Gastroesophageal sphincter (tissue), 3 donors: Measurements from ENCODE around the gene RAB26.

Experiments used
- CTCF ChIP-seq, 4 experiments: fragments of 200-600 bp in 2 of 4; fragments of 450-650 bp in 2 of 4; sonication (generic) in 1 of 4; IDR thresholded peaks; one replicate each; pipeline ENCODE4 v1.5.1; 2017 to 2019; ENCODE audit warnings: antibody characterized with exemption in 4 of 4, mild to moderate bottlenecking in 2 of 4, moderate library complexity in 2 of 4
- POLR2A ChIP-seq, 2 donors: fragments of 450-650 bp; IDR thresholded peaks; one replicate each; pipeline ENCODE4 v1.6.1; 2017; ENCODE audit warnings: antibody characterized with exemption in 2 of 2, mild to moderate bottlenecking in 2 of 2, moderate library complexity in 1 of 2

GRCh38 chr16:2121853-2122252, 26.6 kb upstream of the RAB26 start:
- TF ChIP-seq CTCF (IDR thresholded peaks at IDR 0.05): no peak
- no peak for TF ChIP-seq POLR2A (IDR thresholded peaks at IDR 0.05)
